Trophoblast cell (in vitro differentiated cells and primary cell): ENCODE results near the gene YAF2.

Source experiments
- DNase-seq, 2 donors: peaks; one replicate each; pipeline ENCODE4 v3.0.0-alpha.2; 2016
- H2AFZ ChIP-seq: 2 replicates; pipeline ENCODE4 v1.6.1; 2013; ENCODE audit warnings: low read length, moderate library complexity, mild to moderate bottlenecking; ENCODE audit not compliant: insufficient read depth, poor library complexity
- H2AK5ac ChIP-seq: 2 replicates; pipeline ENCODE4 v1.6.1; 2013; ENCODE audit warnings: mild to moderate bottlenecking, low read length
- H2BK120ac ChIP-seq: 2 replicates; pipeline ENCODE4 v1.6.1; 2013; ENCODE audit warnings: low read length, mild to moderate bottlenecking, moderate library complexity; ENCODE audit not compliant: insufficient read depth, poor library complexity
- H2BK12ac ChIP-seq: 2 replicates; pipeline ENCODE4 v1.6.1; 2013; ENCODE audit warnings: mild to moderate bottlenecking, low read length, moderate library complexity
- H2BK5ac ChIP-seq: 2 replicates; pipeline ENCODE4 v1.6.1; 2013; ENCODE audit warnings: low read length, low read depth, moderate library complexity, mild to moderate bottlenecking; ENCODE audit not compliant: poor library complexity
- H3K14ac ChIP-seq: 2 replicates; pipeline ENCODE4 v1.6.1; 2013; ENCODE audit warnings: mild to moderate bottlenecking, low read length
- H3K18ac ChIP-seq: 2 replicates; pipeline ENCODE4 v1.6.1; 2013; ENCODE audit warnings: mild to moderate bottlenecking, low read length
- H3K23ac ChIP-seq: 2 replicates; pipeline ENCODE4 v1.6.1; 2013; ENCODE audit warnings: low read length
- H3K27ac ChIP-seq: 2 replicates; pipeline ENCODE4 v1.5.1; 2013; ENCODE audit warnings: low read depth, mild to moderate bottlenecking, inconsistent platforms, low read length, moderate library complexity
- H3K27me3 ChIP-seq: 2 replicates; pipeline ENCODE4 v1.6.1; 2013; ENCODE audit warnings: inconsistent platforms, mild to moderate bottlenecking, low read length, moderate library complexity; ENCODE audit not compliant: insufficient read depth
- H3K36me3 ChIP-seq, 2 experiments: 1 replicate in 1 of 2; 2 replicates in 1 of 2; pipeline ENCODE4 v1.6.1; 2013; ENCODE audit warnings: low read length in 2 of 2, mild to moderate bottlenecking in 2 of 2, moderate library complexity in 1 of 2; ENCODE audit not compliant: insufficient read depth in 2 of 2, control insufficient read depth in 1 of 2
- H3K4ac ChIP-seq: 2 replicates; pipeline ENCODE4 v1.6.1; 2013; ENCODE audit warnings: low read depth, mild to moderate bottlenecking, low read length, moderate library complexity
- H3K4me1 ChIP-seq, 2 experiments: 1 replicate in 1 of 2; 2 replicates in 1 of 2; pipeline ENCODE4 v1.6.1; 2013; ENCODE audit warnings: low read length in 2 of 2, mild to moderate bottlenecking in 2 of 2, moderate library complexity in 1 of 2; ENCODE audit not compliant: insufficient read depth in 2 of 2, control insufficient read depth in 1 of 2
- H3K4me2 ChIP-seq: 2 replicates; pipeline ENCODE4 v1.6.1; 2013; ENCODE audit warnings: inconsistent platforms, mild to moderate bottlenecking, low read length, moderate library complexity
- H3K4me3 ChIP-seq: 2 replicates; pipeline ENCODE4 v1.5.1; 2013; ENCODE audit warnings: mild to moderate bottlenecking, low read depth, low read length, inconsistent platforms
- H3K79me1 ChIP-seq: one replicate; pipeline ENCODE4 v1.6.1; 2013; ENCODE audit warnings: low read length
- H3K79me2 ChIP-seq: 2 replicates; pipeline ENCODE4 v1.6.1; 2013; ENCODE audit warnings: low read length, mild to moderate bottlenecking; ENCODE audit not compliant: control insufficient read depth, insufficient read depth, poor library complexity
- H3K9ac ChIP-seq: 2 replicates; pipeline ENCODE4 v1.6.1; 2013; ENCODE audit warnings: mild to moderate bottlenecking, low read length
- H3K9me3 ChIP-seq: 2 replicates; pipeline ENCODE4 v1.6.1; 2013; ENCODE audit warnings: low read depth, mild to moderate bottlenecking, control low read depth, inconsistent platforms, low read length; ENCODE audit not compliant: insufficient read depth
- H4K12ac ChIP-seq: 2 replicates; pipeline ENCODE4 v1.6.1; 2013; ENCODE audit warnings: low read depth, mild to moderate bottlenecking, low read length, moderate library complexity
- H4K8ac ChIP-seq: 2 replicates; pipeline ENCODE4 v1.6.1; 2013; ENCODE audit warnings: low read depth, mild to moderate bottlenecking, low read length, moderate library complexity
- H4K91ac ChIP-seq: one replicate; pipeline ENCODE4 v1.6.1; 2013; ENCODE audit warnings: low read depth, mild to moderate bottlenecking, low read length, moderate library complexity
- WGBS: extraction: QIAGEN DNeasy Blood & Tissue Kit; methylation state at CpG from one replicate; pipeline ENCODE4 v1.1.7; 2013; ENCODE audit warnings: missing lambda C conversion rate; ENCODE audit not compliant: insufficient read length, insufficient coverage; ENCODE audit errors: extremely low coverage; 5-methylcytosine and 5-hydroxymethylcytosine counted together

The YAF2 gene

GRCh38 chr12:42119085-42119633, 118.9 kb downstream of the YAF2 start:
- Histone ChIP-seq H2BK5ac (no peak overlapping the region), H2AK5ac (no peak overlapping the region), H4K12ac (no peak overlapping the region), H4K91ac (no peak overlapping the region), H2BK120ac (no peak overlapping the region), H3K4me2 (no peak overlapping the region), H3K79me1 (no peaks in the 10 kb centered on the region), H3K9me3 (no peaks in the 10 kb centered on the region), H3K4ac (no peak overlapping the region), H4K8ac (no peak overlapping the region), H2BK12ac (no peak overlapping the region), H3K23ac (no peak overlapping the region), H3K4me3 (no peak overlapping the region), H3K79me2 (no peaks in the 10 kb centered on the region), H3K27ac (no peak overlapping the region), H3K36me3 (peaks cover 0 to 4% of the 10 kb centered on the region in 2 experiments), H3K27me3 (no peaks in the 10 kb centered on the region), H3K18ac (no peak overlapping the region), H3K9ac (no peak overlapping the region), H2AFZ (no peak overlapping the region), H3K14ac (no peak overlapping the region), H3K4me1 (no peaks in the 10 kb centered on the region)
- no CpG with 5 or more reads among the region's 2 CpGs for WGBS
- no peak for DNase-seq

GRCh38 chr12:42118136-42118879, 119.7 kb downstream of the YAF2 start:
- no peaks in the 10 kb centered on the region for H3K9me3 ChIP-seq
- no peaks in the 10 kb centered on the region for H3K79me1 ChIP-seq
- no peak overlapping the region for H3K18ac ChIP-seq
- no peak overlapping the region for H2BK12ac ChIP-seq
- H4K12ac ChIP-seq, result no peak overlapping the region
- H3K79me2 ChIP-seq, result no peaks in the 10 kb centered on the region
- H3K23ac ChIP-seq, result no peak overlapping the region
- H2AFZ ChIP-seq, result no peak overlapping the region
- H3K4me1 ChIP-seq, result no peaks in the 10 kb centered on the region
- no peak overlapping the region for H3K4me2 ChIP-seq
- no peak overlapping the region for H3K4ac ChIP-seq
- H2BK5ac ChIP-seq, result no peak overlapping the region
- no peak overlapping the region for H3K14ac ChIP-seq
- no peak overlapping the region for H3K27ac ChIP-seq
- H2AK5ac ChIP-seq, result no peak overlapping the region
- H4K8ac ChIP-seq, result no peak overlapping the region
- H4K91ac ChIP-seq, result no peak overlapping the region
- H2BK120ac ChIP-seq, result no peak overlapping the region
- DNase-seq, result no peak
- peaks cover 0 to 4% of the 10 kb centered on the region in 2 experiments for H3K36me3 ChIP-seq
- H3K9ac ChIP-seq, result no peak overlapping the region
- no peak overlapping the region for H3K4me3 ChIP-seq
- H3K27me3 ChIP-seq, result no peaks in the 10 kb centered on the region
- WGBS, result no CpG with 5 or more reads among the region's 5 CpGs

GRCh38 chr12:42109031-42109430, 129.0 kb downstream of the YAF2 start:
- Histone ChIP-seq H2AK5ac (no peak overlapping the region), H3K18ac (no peak overlapping the region), H3K4me3 (no peak overlapping the region), H4K91ac (no peak overlapping the region), H2BK12ac (no peak overlapping the region), H2AFZ (no peak overlapping the region), H4K8ac (no peak overlapping the region), H3K79me2 (no peaks in the 10 kb centered on the region), H2BK120ac (no peak overlapping the region), H3K4me1 (no peaks in the 10 kb centered on the region), H3K4ac (no peak overlapping the region), H3K9me3 (peaks cover 3% of the 10 kb centered on the region), H3K14ac (no peak overlapping the region), H3K79me1 (no peaks in the 10 kb centered on the region), H3K4me2 (no peak overlapping the region), H3K27ac (no peak overlapping the region), H4K12ac (no peak overlapping the region), H3K27me3 (no peaks in the 10 kb centered on the region), H2BK5ac (no peak overlapping the region), H3K23ac (no peak overlapping the region), H3K36me3 (peaks cover 3 to 5% of the 10 kb centered on the region in 2 experiments), H3K9ac (no peak overlapping the region)
- no peak for DNase-seq
- no CpG with 5 or more reads among the region's 3 CpGs for WGBS
